Middle frontal gyrus (tissue), 1 donor: Measurements from ENCODE around the gene CAMTA1.

Experiments used
- DNase-seq: peaks from one replicate; pipeline ENCODE4 v3.0.0-alpha.2; 2015; ENCODE audit warnings: low spot score; ENCODE audit errors: extremely low spot score

The CAMTA1 gene

GRCh38 chr1:7644961-7645750 is 859.9 kb downstream of the CAMTA1 start:
- no peak for DNase-seq

GRCh38 chr1:7645751-7646048 is 860.4 kb downstream of the CAMTA1 start:
- DNase-seq: no peak

GRCh38 chr1:7646164-7646563 is 860.9 kb downstream of the CAMTA1 start:
- no peak for DNase-seq

- DNase-seq: peak; percentile 49
Measured at GRCh38 chr1:7646981-7647901, 862.0 kb downstream of the CAMTA1 start.

GRCh38 chr1:7648761-7649384 is 863.6 kb downstream of the CAMTA1 start:
- no peak for DNase-seq

- no peak for DNase-seq
Measured at GRCh38 chr1:7650801-7651200, 865.5 kb downstream of the CAMTA1 start.

- no peak for DNase-seq
Measured at GRCh38 chr1:7651203-7651602, 865.9 kb downstream of the CAMTA1 start.

GRCh38 chr1:7652061-7652460 is 866.8 kb downstream of the CAMTA1 start:
- no peak for DNase-seq

GRCh38 chr1:7652515-7653098 is 867.4 kb downstream of the CAMTA1 start:
- DNase-seq: no peak

GRCh38 chr1:7654725-7655124 is 869.5 kb downstream of the CAMTA1 start:
- no peak for DNase-seq

- DNase-seq: no peak
Measured at GRCh38 chr1:7655354-7655753, 870.1 kb downstream of the CAMTA1 start.

- no peak for DNase-seq
Measured at GRCh38 chr1:7656557-7657215, 871.4 kb downstream of the CAMTA1 start.

- no peak for DNase-seq
Measured at GRCh38 chr1:7657287-7658016, 872.2 kb downstream of the CAMTA1 start.

- DNase-seq: no peak
Measured at GRCh38 chr1:7658099-7658498, 872.8 kb downstream of the CAMTA1 start.

- DNase-seq: no peak
Measured at GRCh38 chr1:7659514-7659913, 874.3 kb downstream of the CAMTA1 start.

GRCh38 chr1:7663451-7664146 is 878.3 kb downstream of the CAMTA1 start:
- no peak for DNase-seq

GRCh38 chr1:7664147-7664892 is 879.1 kb downstream of the CAMTA1 start:
- no peak for DNase-seq

GRCh38 chr1:7664893-7665250 is 879.6 kb downstream of the CAMTA1 start:
- DNase-seq: no peak

- DNase-seq: no peak
Measured at GRCh38 chr1:7666249-7666648, 881.0 kb downstream of the CAMTA1 start.
